ENCODE results near the gene MKX. TPM values are rescaled to one million over a fixed set of nuclear protein-coding genes. Genes with fewer than 3 reads are reported as not detected.
"Not testable (repeated sequence)": the region's sequence is repeated elsewhere in the genome, so short reads cannot be mapped to it uniquely, and the experiment has no call there.

MKX gene
- polyA plus RNA-seq, 3 donors, result 0.05 to 0.28 (median 0.09) TPM

GRCh38 chr10:27692663-27693062 lies 53.0 kb downstream of the MKX start:
- no peak for DNase-seq

- DNase-seq, result no peak
Observed at GRCh38 chr10:27688991-27689390, 56.6 kb downstream of the MKX start.

GRCh38 chr10:27688276-27688675 lies 57.3 kb downstream of the MKX start:
- no peak for DNase-seq

- DNase-seq, result no peak
Observed at GRCh38 chr10:27687743-27688142, 57.9 kb downstream of the MKX start.

GRCh38 chr10:27687326-27687725 lies 58.3 kb downstream of the MKX start:
- DNase-seq, result no peak

GRCh38 chr10:27685681-27686080 lies 59.9 kb downstream of the MKX start:
- DNase-seq, result no peak

GRCh38 chr10:27683226-27683625 lies 62.4 kb downstream of the MKX start:
- DNase-seq, result no peak

GRCh38 chr10:27681795-27682194 lies 63.8 kb downstream of the MKX start:
- DNase-seq, result not testable (repeated sequence)

- no peak for DNase-seq
Observed at GRCh38 chr10:27680691-27681605, 64.7 kb downstream of the MKX start.

- DNase-seq, result no peak
Observed at GRCh38 chr10:27680006-27680557, 65.5 kb downstream of the MKX start.

- no peak for DNase-seq
Observed at GRCh38 chr10:27679369-27679912, 66.2 kb downstream of the MKX start.

GRCh38 chr10:27678166-27678565 lies 67.5 kb downstream of the MKX start:
- no peak for DNase-seq

GRCh38 chr10:27673065-27673464 lies 72.6 kb downstream of the MKX start:
- no peak for DNase-seq

- DNase-seq, result no peak
Observed at GRCh38 chr10:27671821-27672220, 73.8 kb downstream of the MKX start.

GRCh38 chr10:27664461-27664860 lies 81.2 kb downstream of the MKX start:
- DNase-seq, result no peak

- no peak for DNase-seq
Observed at GRCh38 chr10:27663621-27664020, 82.0 kb downstream of the MKX start.

GRCh38 chr10:27661514-27662286 lies 83.9 kb downstream of the MKX start:
- DNase-seq, result no peak

GRCh38 chr10:27660711-27661110 lies 84.9 kb downstream of the MKX start:
- no peak for DNase-seq

- no peak for DNase-seq
Observed at GRCh38 chr10:27660268-27660667, 85.4 kb downstream of the MKX start.

- no peak for DNase-seq
Observed at GRCh38 chr10:27659786-27660185, 85.8 kb downstream of the MKX start.

- no peak for DNase-seq
Observed at GRCh38 chr10:27658788-27659187, 86.8 kb downstream of the MKX start.

GRCh38 chr10:27655296-27655695 lies 90.3 kb downstream of the MKX start:
- no peak for DNase-seq

All from renal pelvis (tissue), 4 donors.